Neural cell (in vitro differentiated cells): Measurements from ENCODE around the gene VWA1. TPM values are rescaled to one million over a fixed set of nuclear protein-coding genes. Genes with fewer than 3 reads are reported as not detected.

Experiments used
- H2AFZ ChIP-seq: fragments of 200-600, 300-800 bp; sonication (generic), shearing (Covaris generic); 2 replicates; pipeline ENCODE4 v1.6.0; 2014; ENCODE audit warnings: low read depth, mild to moderate bottlenecking, antibody characterized with exemption, low read length, moderate library complexity
- H3F3A ChIP-seq: fragments of 200-600 bp; shearing (Covaris generic); 2 replicates; pipeline ENCODE4 v1.6.1; 2016; ENCODE audit warnings: mild to moderate bottlenecking, moderate library complexity, mixed read lengths, antibody characterized with exemption, low read length; ENCODE audit not compliant: insufficient read depth, poor library complexity, severe bottlenecking
- H3K27ac ChIP-seq: fragments of 200-600, 300-800 bp; sonication (generic), shearing (Covaris generic); 2 replicates; pipeline ENCODE4 v1.5.1; 2014; ENCODE audit warnings: mild to moderate bottlenecking, low read length, moderate library complexity
- H3K27me3 ChIP-seq: fragments of 300-800, 200-600 bp; sonication (generic), shearing (Covaris generic); 2 replicates; pipeline ENCODE4 v1.6.0; 2014; ENCODE audit warnings: mild to moderate bottlenecking, low read depth, low read length, moderate library complexity; ENCODE audit not compliant: insufficient read depth
- H3K36me3 ChIP-seq: fragments of 300-800, 200-600 bp; sonication (generic), shearing (Covaris generic); 2 replicates; pipeline ENCODE4 v1.5.1; 2014; ENCODE audit warnings: mild to moderate bottlenecking, antibody characterized with exemption, low read length, moderate library complexity; ENCODE audit not compliant: insufficient read depth
- H3K4me2 ChIP-seq: fragments of 300-800, 200-600 bp; sonication (generic), shearing (Covaris generic); 2 replicates; pipeline ENCODE4 v1.6.0; 2014; ENCODE audit warnings: mild to moderate bottlenecking, low read length
- H3K4me3 ChIP-seq: fragments of 300-800, 200-600 bp; sonication (generic), shearing (Covaris generic); 2 replicates; pipeline ENCODE4 v1.5.1; 2014; ENCODE audit warnings: mild to moderate bottlenecking, low read length, moderate library complexity
- H3K79me2 ChIP-seq: fragments of 200-600 bp; shearing (Covaris generic); replicated peaks from 2 replicates; pipeline ENCODE4 v1.6.0; 2014; ENCODE audit warnings: mild to moderate bottlenecking, low read length, moderate library complexity; ENCODE audit not compliant: insufficient read depth
- H3K9ac ChIP-seq: fragments of 300-800, 200-600 bp; sonication (generic), shearing (Covaris generic); 2 replicates; pipeline ENCODE4 v1.6.1; 2016; ENCODE audit warnings: mild to moderate bottlenecking, low read length, mixed read lengths
- H3K9me2 ChIP-seq: fragments of 200-600 bp; shearing (Covaris generic); 2 replicates; pipeline ENCODE4 v1.6.1; 2016; ENCODE audit warnings: mild to moderate bottlenecking, low read length, mixed read lengths; ENCODE audit not compliant: insufficient read depth
- H3K9me3 ChIP-seq: fragments of 200-600, 300-800 bp; sonication (generic), shearing (Covaris generic); 2 replicates; pipeline ENCODE4 v1.6.1; 2016; ENCODE audit warnings: mild to moderate bottlenecking, mixed run types, low read length, moderate library complexity, mixed read lengths
- H4K20me1 ChIP-seq: fragments of 200-600 bp; shearing (Covaris generic); 2 replicates; pipeline ENCODE4 v1.6.1; 2016; ENCODE audit warnings: mild to moderate bottlenecking, mixed run types; ENCODE audit not compliant: insufficient read depth
- CTCF ChIP-seq: fragments of 450-650 bp; IDR thresholded peaks from 2 replicates; pipeline ENCODE4 v1.5.1; 2014; ENCODE audit warnings: antibody characterized with exemption, mild to moderate bottlenecking, moderate library complexity; ENCODE audit not compliant: poor library complexity, severe bottlenecking
- EP300 ChIP-seq: fragments of 450-650 bp; conservative IDR thresholded peaks from 2 replicates; pipeline ENCODE4 v1.6.1; 2014; ENCODE audit warnings: antibody characterized with exemption, mild to moderate bottlenecking, moderate library complexity; ENCODE audit not compliant: poor library complexity, severe bottlenecking
- EZH2 ChIP-seq: fragments of 200-600, 300-800 bp; shearing (Covaris generic), sonication (generic); IDR thresholded peaks from 2 replicates; pipeline ENCODE4 v1.6.1; 2014; ENCODE audit warnings: antibody characterized with exemption, low read length, borderline replicate concordance, mild to moderate bottlenecking; ENCODE audit not compliant: insufficient read depth, poor library complexity, severe bottlenecking
- MXI1 ChIP-seq: fragments of 450-650 bp; conservative IDR thresholded peaks from 2 replicates; pipeline ENCODE4 v1.6.1; 2014; ENCODE audit warnings: antibody characterized with exemption, mild to moderate bottlenecking; ENCODE audit not compliant: poor library complexity, severe bottlenecking
- POLR2AphosphoS5 ChIP-seq: IDR thresholded peaks from 2 replicates; pipeline ENCODE4 v1.6.1; 2012
- RAD21 ChIP-seq: fragments of 450-650 bp; conservative IDR thresholded peaks from 2 replicates; pipeline ENCODE4 v1.6.1; 2014; ENCODE audit warnings: antibody characterized with exemption, mild to moderate bottlenecking, moderate library complexity
- REST ChIP-seq: IDR thresholded peaks from 2 replicates; pipeline ENCODE4 v1.6.1; 2012; ENCODE audit warnings: borderline replicate concordance
- SMC3 ChIP-seq: fragments of 450-650 bp; conservative IDR thresholded peaks from 2 replicates; pipeline ENCODE4 v1.6.1; 2014; ENCODE audit warnings: antibody characterized with exemption, mild to moderate bottlenecking, moderate library complexity; ENCODE audit not compliant: poor library complexity
- TAF1 ChIP-seq: IDR thresholded peaks from 2 replicates; pipeline ENCODE4 v1.6.1; 2012; ENCODE audit warnings: low read depth
- polyA plus RNA-seq: library from polyadenylated mRNA; depleted of rRNA; stranded (reverse); fragments of >200 nt; gene quantifications from 2 replicates; pipeline ENCODE4 v1.2.3, GENCODE V29; 2014

The VWA1 gene
- polyA plus RNA-seq, 1 donor from 2014 or later, result 0.88 TPM

DNA sequence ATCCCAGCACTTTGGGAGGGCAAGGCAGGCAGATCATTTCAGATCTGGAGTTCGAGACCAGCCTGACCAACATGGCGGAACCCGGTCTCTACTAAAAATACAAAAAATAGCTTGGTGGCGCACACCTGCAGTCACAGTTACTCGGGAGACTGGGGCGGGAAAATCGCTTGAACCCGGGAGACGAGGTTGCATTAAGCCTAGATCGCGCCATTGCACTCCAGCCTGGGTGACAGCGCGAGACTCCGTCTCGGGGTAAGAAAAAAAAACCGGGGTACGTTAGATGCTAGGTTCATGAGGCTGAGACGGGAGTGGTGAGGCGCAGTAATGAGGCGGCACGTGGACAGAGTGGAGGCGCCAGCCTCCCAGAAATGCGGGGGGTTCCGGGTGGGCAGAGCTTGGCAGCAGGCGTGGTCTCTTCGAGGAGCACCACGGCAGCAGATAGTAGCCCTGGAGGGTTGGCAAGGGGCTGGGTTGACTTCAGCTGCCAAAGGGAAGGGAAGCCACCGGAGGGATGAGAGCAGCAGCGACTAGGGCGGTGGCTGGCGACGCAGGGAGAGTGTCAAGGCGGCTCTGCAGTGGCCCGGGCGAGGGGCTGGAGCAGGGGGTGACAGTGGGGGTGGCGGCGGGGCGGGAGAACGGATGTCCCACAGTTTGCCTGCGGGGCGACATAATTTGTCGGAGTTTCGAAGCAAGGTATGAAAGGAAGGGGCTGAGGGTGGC, 29.2 kb upstream of the VWA1 start:
- Histone ChIP-seq H2AFZ (peak overlapping the region; percentile 33), H3K27me3 (no peaks in the 10 kb centered on the region), H3K9me3 (no peaks in the 10 kb centered on the region), H3K27ac (peak overlapping the region; percentile 85), H3F3A (no peaks in the 10 kb centered on the region), H3K9me2 (no peaks in the 10 kb centered on the region), H3K9ac (peak overlapping the region; percentile 86), H3K36me3 (no peaks in the 10 kb centered on the region), H3K79me2 (peaks cover 24% of the 10 kb centered on the region), H3K4me2 (peak overlapping the region; percentile 92), H3K4me3 (peak overlapping the region; percentile 97), H4K20me1 (no peaks in the 10 kb centered on the region)
- TF ChIP-seq MXI1 (no peak), RAD21 (no peak), EZH2 (no peak), TAF1 (no peak), CTCF (no peak), REST (no peak), SMC3 (no peak), POLR2AphosphoS5 (no peak), EP300 (no peak)

DNA sequence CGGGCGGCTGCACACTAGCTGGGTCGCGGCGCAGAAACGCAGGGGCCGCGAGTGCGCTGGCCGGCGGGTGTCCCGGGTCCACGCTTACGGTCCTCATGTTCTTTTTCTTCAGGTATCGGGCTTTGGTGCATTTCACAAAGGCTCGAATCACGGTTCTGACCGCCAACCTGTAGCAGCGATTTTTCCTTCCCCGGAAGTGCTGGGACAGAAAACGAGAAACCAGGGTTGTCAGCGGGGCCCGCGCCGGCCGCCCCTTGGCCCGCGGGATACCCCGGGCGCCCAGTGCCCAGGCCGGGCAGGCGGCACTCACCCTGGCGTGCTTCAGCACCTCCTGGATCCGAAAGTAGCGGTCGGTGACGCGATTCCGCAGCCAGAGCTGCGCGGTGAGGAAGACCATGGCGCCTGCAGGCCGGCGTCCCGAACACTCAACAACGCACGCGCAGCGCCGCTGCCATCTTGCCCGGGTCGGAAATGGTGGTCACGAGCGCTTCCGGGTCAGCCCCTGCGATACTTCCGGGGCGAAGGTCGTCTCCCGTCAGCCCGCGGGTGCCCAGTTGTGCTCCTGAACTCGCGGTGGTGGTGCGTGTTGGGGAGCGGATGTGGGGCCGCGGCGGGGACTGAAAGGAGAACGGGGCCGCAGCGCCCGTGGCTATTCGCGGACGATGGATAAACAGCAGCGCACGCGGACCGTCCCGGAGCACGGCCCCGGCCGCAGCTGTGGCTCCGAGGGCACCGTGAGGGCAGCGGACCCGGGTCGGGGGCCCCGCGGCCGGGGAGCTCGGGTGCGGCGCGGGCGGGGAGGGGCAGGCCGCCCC, 28.5 kb upstream of the VWA1 start, which contains the start of gene MRPL20:
Gene MRPL20, minus strand, starts transcription at position 473 of the 815 bp plus-strand sequence. Its CDS starts 76 bp downstream, at position 397.
- Histone ChIP-seq H3K9me3 (no peaks in the 10 kb centered on the region), H3K36me3 (no peaks in the 10 kb centered on the region), H4K20me1 (no peaks in the 10 kb centered on the region), H3K27ac (peak within 1 kb of the TSS; percentile 85), H3K9ac (peak within 1 kb of the TSS; percentile 86), H3K9me2 (no peaks in the 10 kb centered on the region), H3F3A (no peaks in the 10 kb centered on the region), H3K4me3 (peak within 1 kb of the TSS; percentile 97), H3K4me2 (peak within 1 kb of the TSS; percentile 92), H3K79me2 (peaks cover 24% of the 10 kb centered on the region), H3K27me3 (no peaks in the 10 kb centered on the region), H2AFZ (peak within 1 kb of the TSS; percentile 33)
- TF ChIP-seq MXI1, result peak; percentile 96
- TF ChIP-seq REST, result peak; percentile 87
- peak; percentile 14 for TF ChIP-seq RAD21
- TF ChIP-seq TAF1, result peak; percentile 88
- peak; percentile 98 for TF ChIP-seq POLR2AphosphoS5
- TF ChIP-seq CTCF, result no peak
- TF ChIP-seq EZH2, result no peak
- TF ChIP-seq SMC3, result no peak
- peak; percentile 49 for TF ChIP-seq EP300
